GM12872 (cell line): ENCODE measurements around the gene KDM4E.
A peak's percentile ranks its signal among the peaks of the same experiment; 100 is the strongest.

Experiments
- CTCF ChIP-seq: IDR thresholded peaks from 3 replicates; pipeline ENCODE4 v1.5.1; 2011; ENCODE audit warnings: low read depth, mild to moderate bottlenecking, low read length, moderate library complexity; ENCODE audit not compliant: insufficient read depth

Gene KDM4E

DNA sequence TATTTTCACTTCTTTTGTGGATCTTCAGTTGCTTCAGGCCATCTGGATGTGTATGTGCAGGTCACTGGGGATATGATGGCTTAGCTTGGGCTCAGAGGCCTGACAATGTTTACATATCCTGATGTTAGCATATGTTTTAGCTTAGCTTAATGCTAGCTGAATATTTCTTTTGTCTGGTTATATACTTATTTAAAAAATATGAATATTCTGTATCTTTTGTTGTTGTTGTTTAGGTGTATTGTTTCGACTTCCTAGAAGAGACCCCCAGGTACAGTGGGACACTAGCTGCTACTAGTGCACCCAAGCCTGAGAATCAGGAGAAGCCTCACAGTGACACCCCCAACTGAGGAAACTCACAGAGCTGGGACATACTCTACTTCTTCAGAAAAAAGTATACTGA is at the start of gene KDM4E:
Gene KDM4E (plus strand): TSS at position 301 of the 400 bp plus-strand sequence. CDS start 300 bp downstream, outside the sequence.
- TF ChIP-seq CTCF = no peak

DNA sequence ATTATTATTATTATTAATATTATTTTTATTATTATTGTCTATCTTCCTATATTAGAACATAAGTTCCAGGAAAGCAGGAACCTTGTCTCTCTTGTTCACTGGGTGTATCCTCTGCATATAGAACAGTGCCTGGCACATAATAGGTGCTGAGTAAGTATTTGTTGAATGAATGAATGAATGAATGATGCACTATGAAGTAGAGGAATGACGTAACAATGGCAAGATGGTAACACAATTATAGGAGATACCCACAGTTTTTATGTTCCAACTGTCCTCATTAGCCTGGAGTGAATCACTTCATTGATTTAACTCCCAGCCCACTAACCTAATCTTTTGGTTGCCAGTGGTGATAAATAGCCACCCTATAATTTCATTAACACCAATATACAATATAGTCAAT is 49.5 kb upstream of the KDM4E start:
- no peak for TF ChIP-seq CTCF

GRCh38 chr11:94987378-94987777 is 37.7 kb upstream of the KDM4E start:
- TF ChIP-seq CTCF = no peak

DNA sequence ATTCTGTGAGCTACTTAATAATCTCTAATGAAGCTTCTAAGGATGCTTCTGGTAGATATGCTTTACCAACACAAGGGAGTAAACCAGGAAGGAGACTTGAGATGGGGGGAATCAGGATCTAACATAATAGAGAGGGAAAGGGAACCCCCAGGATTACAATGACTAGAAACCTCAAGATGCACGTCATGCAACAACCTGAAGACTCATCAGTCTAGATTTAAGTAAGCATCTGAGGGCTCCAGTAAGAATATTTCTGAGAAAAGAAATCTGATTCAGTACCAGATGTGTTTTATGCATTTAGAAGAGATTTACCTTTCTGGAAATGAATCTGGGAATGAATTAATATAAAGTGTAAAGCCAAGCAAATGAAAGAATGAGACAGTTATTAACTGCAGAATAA is 36.3 kb upstream of the KDM4E start:
- no peak for TF ChIP-seq CTCF

DNA sequence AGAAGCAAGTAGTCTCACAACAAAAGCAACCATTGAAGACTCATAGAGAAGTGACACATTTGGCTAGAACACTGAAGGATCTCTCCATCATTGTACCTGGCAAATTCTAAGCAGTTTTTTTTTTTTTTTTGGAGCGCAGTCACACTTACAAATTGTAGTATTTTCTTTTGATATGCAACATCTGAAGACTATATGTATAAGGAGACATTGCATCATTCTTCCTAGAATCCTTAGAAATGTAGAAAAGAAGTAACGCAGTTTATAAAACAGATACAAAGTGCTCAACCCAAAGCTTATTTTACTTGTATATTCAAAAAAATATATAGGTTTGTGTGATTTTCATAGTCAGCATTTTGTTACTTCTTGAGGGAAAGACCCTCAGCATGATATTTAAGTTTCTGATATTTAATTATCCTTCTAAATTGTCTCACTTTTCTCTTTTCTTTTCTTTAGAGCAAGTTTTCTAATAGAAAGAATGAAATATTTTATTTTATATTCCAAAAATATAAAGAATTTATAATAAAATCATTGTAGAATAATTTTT is 31.6 kb upstream of the KDM4E start:
- TF ChIP-seq CTCF = no peak

- TF ChIP-seq CTCF = 0 out of 3 replicates have a peak, but pooled peaks have one; percentile 23
Observed at GRCh38 chr11:94997437-94997836, 27.6 kb upstream of the KDM4E start.

DNA sequence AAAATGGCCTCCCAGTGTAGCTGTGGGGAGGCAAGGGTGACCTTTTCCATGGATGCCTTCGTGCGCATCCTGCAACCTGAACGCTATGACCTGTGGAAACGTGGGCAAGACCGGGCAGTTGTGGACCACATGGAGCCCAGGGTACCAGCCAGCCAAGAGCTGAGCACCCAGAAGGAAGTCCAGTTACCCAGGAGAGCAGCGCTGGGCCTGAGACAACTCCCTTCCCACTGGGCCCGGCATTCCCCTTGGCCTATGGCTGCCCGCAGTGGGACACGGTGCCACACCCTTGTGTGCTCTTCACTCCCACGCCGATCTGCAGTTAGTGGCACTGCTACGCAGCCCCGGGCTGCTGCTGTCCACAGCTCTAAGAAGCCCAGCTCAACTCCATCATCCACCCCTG is 26.8 kb upstream of the KDM4E start:
- no peak for TF ChIP-seq CTCF
